GM13976 (cell line): ENCODE data around the gene DGKD.

ENCODE experiments used
- DNase-seq: peaks from one replicate; pipeline ENCODE4 v3.0.0; 2012; ENCODE audit warnings: low spot score
- CTCF ChIP-seq: IDR thresholded peaks from 2 replicates; pipeline ENCODE4 v1.5.1; 2012; ENCODE audit warnings: borderline replicate concordance, mild to moderate bottlenecking; ENCODE audit not compliant: insufficient read depth; ENCODE audit errors: extremely low read depth, missing control alignments, control extremely low read depth
- in situ Hi-C: fragments of 300-500 bp; cut with MboI; formaldehyde crosslinking; loops from one replicate; pipeline ENCODE4 v1.12.0; 2022; ENCODE audit warnings: low sequenced_read_pairs, mixed read lengths, inconsistent platforms; ENCODE audit not compliant: unreplicated experiment

Gene DGKD

GRCh38 chr2:233338812-233339368 lies 15.4 kb upstream of the DGKD start:
- TF ChIP-seq CTCF, result no peak
- in situ Hi-C loops, result no loop called here
- no peak for DNase-seq

- in situ Hi-C loops, result no loop called here
- no peak for TF ChIP-seq CTCF
Measured at GRCh38 chr2:233339427-233339826, 14.9 kb upstream of the DGKD start.

GRCh38 chr2:233341296-233341695 lies 13.0 kb upstream of the DGKD start:
- no peak for TF ChIP-seq CTCF
- in situ Hi-C loops, result no loop called here
- DNase-seq, result no peak

More at GRCh38 chr2:233339427-233339826, 14.9 kb upstream of the DGKD start:
- DNase-seq, result no peak

- TF ChIP-seq CTCF, result no peak
- in situ Hi-C loops, result no loop called here
- no peak for DNase-seq
Measured at GRCh38 chr2:233342301-233342700, 12.0 kb upstream of the DGKD start.

GRCh38 chr2:233343171-233343705 lies 11.1 kb upstream of the DGKD start:
- DNase-seq, result no peak
- in situ Hi-C loops, result no loop called here
- TF ChIP-seq CTCF, result no peak

GRCh38 chr2:233346376-233346775 lies 7.9 kb upstream of the DGKD start:
- TF ChIP-seq CTCF, result no peak
- in situ Hi-C loops, result no loop called here
- DNase-seq, result no peak

- no peak for TF ChIP-seq CTCF
- in situ Hi-C loops, result no loop called here
- no peak for DNase-seq
Measured at GRCh38 chr2:233346930-233347329, 7.4 kb upstream of the DGKD start.
